Globus pallidus (tissue), 1 donor: ENCODE results near the gene UNCX.

ENCODE experiments used
- DNase-seq: peaks from one replicate; pipeline ENCODE4 v3.0.0-alpha.2; 2015; ENCODE audit warnings: low spot score

UNCX gene

GRCh38 chr7:1232103-1232466 lies 587 bp upstream of the UNCX start:
- DNase-seq = no peak

- DNase-seq = no peak
These were observed 819 bp downstream of the UNCX start for GRCh38 chr7:1233333-1234048.

GRCh38 chr7:1234049-1234880 lies 1.6 kb downstream of the UNCX start:
- DNase-seq = no peak

- DNase-seq = no peak
These were observed 2.3 kb downstream of the UNCX start for GRCh38 chr7:1234881-1235500.

- DNase-seq = no peak
These were observed 2.9 kb downstream of the UNCX start for GRCh38 chr7:1235501-1236131.

GRCh38 chr7:1236132-1236661 lies 3.5 kb downstream of the UNCX start:
- no peak for DNase-seq

- DNase-seq = no peak
These were observed 4.4 kb downstream of the UNCX start for GRCh38 chr7:1236831-1237701.

- no peak for DNase-seq
These were observed 5.1 kb downstream of the UNCX start for GRCh38 chr7:1237704-1238255.

GRCh38 chr7:1238450-1238882 lies 5.8 kb downstream of the UNCX start:
- DNase-seq = no peak

GRCh38 chr7:1238931-1239802 lies 6.5 kb downstream of the UNCX start:
- DNase-seq = no peak

- DNase-seq = no peak
These were observed 7.3 kb downstream of the UNCX start for GRCh38 chr7:1239803-1240516.

GRCh38 chr7:1240517-1241257 lies 8.0 kb downstream of the UNCX start:
- no peak for DNase-seq

- DNase-seq = no peak
These were observed 8.6 kb downstream of the UNCX start for GRCh38 chr7:1241258-1241602.

GRCh38 chr7:1241603-1242255 lies 9.1 kb downstream of the UNCX start:
- DNase-seq = no peak

GRCh38 chr7:1242256-1242605 lies 9.6 kb downstream of the UNCX start:
- DNase-seq = no peak

- no peak for DNase-seq
These were observed 10.1 kb downstream of the UNCX start for GRCh38 chr7:1242606-1243289.

- no peak for DNase-seq
These were observed 10.8 kb downstream of the UNCX start for GRCh38 chr7:1243290-1243963.
